Mammary epithelial cell (primary cell): ENCODE measurements around the gene ELMO1.

Experiments used
- EZH2 ChIP-seq: IDR thresholded peaks from 2 replicates; pipeline ENCODE4 v1.6.1; 2012; ENCODE audit warnings: low read length, inconsistent platforms, borderline replicate concordance
- TF ChIP-seq, protein P1 (sequence below), 2 donors: IDR thresholded peaks in 1 of 2; conservative IDR thresholded peaks in 1 of 2; 2 replicates each; pipeline ENCODE4 v1.5.1; 2011 to 2012; ENCODE audit warnings: inconsistent platforms in 2 of 2, low read length in 2 of 2, mild to moderate bottlenecking in 2 of 2, control low read depth in 1 of 2, low read depth in 1 of 2; ENCODE audit not compliant: insufficient read depth in 1 of 2; ENCODE audit errors: extremely low read depth in 1 of 2

DNA sequence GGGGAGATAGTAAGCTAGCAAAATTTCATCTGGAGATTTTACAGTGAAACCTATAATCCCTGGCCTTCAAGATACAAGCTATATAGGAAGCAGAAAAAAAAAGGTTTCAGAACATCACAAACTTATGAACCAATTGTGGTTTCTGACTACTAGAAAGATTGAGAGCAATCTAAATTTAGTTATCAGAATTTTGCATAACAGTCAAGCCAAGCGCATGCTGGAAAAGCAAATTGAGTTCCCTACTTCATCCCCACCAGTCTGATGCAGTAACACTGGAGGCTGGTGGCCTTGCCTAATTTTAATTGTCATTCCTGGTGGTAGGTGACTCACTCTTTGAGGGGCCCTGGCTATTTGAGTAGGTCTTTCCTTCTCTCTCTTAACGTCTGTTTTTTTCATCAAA lies 46.3 kb upstream of the ELMO1 start:
- TF ChIP-seq, protein P1, sequence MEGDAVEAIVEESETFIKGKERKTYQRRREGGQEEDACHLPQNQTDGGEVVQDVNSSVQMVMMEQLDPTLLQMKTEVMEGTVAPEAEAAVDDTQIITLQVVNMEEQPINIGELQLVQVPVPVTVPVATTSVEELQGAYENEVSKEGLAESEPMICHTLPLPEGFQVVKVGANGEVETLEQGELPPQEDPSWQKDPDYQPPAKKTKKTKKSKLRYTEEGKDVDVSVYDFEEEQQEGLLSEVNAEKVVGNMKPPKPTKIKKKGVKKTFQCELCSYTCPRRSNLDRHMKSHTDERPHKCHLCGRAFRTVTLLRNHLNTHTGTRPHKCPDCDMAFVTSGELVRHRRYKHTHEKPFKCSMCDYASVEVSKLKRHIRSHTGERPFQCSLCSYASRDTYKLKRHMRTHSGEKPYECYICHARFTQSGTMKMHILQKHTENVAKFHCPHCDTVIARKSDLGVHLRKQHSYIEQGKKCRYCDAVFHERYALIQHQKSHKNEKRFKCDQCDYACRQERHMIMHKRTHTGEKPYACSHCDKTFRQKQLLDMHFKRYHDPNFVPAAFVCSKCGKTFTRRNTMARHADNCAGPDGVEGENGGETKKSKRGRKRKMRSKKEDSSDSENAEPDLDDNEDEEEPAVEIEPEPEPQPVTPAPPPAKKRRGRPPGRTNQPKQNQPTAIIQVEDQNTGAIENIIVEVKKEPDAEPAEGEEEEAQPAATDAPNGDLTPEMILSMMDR (conservative IDR thresholded peaks at IDR 0.05 in 1 of 2, IDR thresholded peaks at IDR 0.05 in 1 of 2; ENCODE audit: extremely low read depth in 1 of 2, insufficient read depth in 1 of 2, low read depth in 1 of 2, low read length in 2 of 2): no peak
- TF ChIP-seq EZH2: no peak
